ENCODE data around the gene ANKS1B.

Gene ANKS1B

DNA sequence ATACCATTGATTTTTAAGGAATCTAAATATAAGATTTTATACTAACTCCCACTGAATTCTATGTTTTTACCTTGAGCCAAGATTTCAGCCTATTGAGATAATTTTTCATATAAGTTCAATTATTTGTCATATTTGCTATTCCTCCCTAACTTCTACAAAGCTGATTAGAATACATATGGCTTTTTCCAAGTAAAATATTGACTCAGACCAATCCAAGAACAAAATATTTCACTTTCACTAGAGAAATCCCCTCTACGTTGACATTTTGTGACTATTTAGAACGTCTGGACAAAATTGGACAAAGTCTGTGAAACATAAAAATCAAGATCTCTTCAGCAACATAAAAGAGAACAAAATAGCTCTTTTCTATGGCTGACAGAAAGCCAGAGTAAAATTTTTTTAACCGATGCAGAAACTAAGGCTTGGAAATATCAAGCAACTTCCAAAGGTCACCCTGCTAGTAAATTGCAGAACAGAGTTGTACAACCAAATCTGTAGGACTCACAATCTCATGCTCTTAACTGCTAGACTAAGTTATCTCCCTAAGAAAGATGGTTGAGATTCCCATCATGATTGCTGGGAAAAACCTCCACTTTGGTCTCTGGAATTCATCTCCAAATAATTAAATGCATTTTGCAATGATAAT lies 219.1 kb downstream of the ANKS1B start:
- H3K9me3 ChIP-seq (ENCODE audit: insufficient read depth, low read length) = no peaks in the 10 kb centered on the region
- TF ChIP-seq ZNF274 (IDR thresholded peaks at IDR 0.05; ENCODE audit: low read depth, low read length) = no peak
- no peak for TF ChIP-seq SUZ12 (IDR thresholded peaks at IDR 0.05; ENCODE audit: extremely low read depth, insufficient read depth, insufficient read length)
- no peak for TF ChIP-seq YY1 (IDR thresholded peaks at IDR 0.05; ENCODE audit: insufficient read depth, insufficient read length)

DNA sequence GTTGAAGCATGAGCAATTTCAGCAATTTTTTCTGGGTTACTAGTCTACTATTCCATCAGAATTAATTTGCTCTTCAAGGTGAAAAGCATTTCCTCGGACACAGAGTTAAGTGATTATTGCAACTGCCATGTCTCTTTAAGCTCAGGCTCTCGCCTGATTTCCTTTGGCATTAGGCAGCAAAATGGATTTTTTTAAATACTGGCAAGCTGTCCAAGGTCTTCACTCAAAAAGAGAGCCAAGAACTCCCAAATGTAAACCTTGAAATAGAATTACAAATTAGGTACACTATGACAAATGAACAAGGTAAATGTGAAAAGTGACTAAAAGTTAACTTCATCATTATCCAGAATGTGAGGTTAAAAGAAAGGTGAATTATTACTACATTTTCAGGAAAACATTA lies 225.3 kb downstream of the ANKS1B start:
- Histone ChIP-seq H3K27me3 (ENCODE audit: insufficient read depth, insufficient read length) (no peaks in the 10 kb centered on the region), H3K4me1 (ENCODE audit: insufficient read depth, insufficient read length) (no peaks in the 10 kb centered on the region), H3K36me3 (ENCODE audit: insufficient read depth, insufficient read length, low read length) (no peaks in the 10 kb centered on the region), H3K9ac (ENCODE audit: insufficient read length, low read depth) (no peak overlapping the region), H3K9me3 (ENCODE audit: insufficient read depth, low read length) (peaks cover 3% of the 10 kb centered on the region; the same call in 1 of the 2 replicates), H3K4me3 (ENCODE audit: insufficient read length, low read depth) (no peak overlapping the region)
- TF ChIP-seq SUZ12 (IDR thresholded peaks at IDR 0.05; ENCODE audit: extremely low read depth, insufficient read depth, insufficient read length) = no peak
- TF ChIP-seq YY1 (IDR thresholded peaks at IDR 0.05; ENCODE audit: insufficient read depth, insufficient read length) = no peak
- TF ChIP-seq ZNF274 (IDR thresholded peaks at IDR 0.05; ENCODE audit: low read depth, low read length) = no peak
- DNase-seq (ENCODE audit: low read depth, low spot score) = no peak

More for the DNA sequence above, 219.1 kb downstream of the ANKS1B start:
- no peak overlapping the region for H3K9ac ChIP-seq (ENCODE audit: insufficient read length, low read depth)
- no peaks in the 10 kb centered on the region for H3K27me3 ChIP-seq (ENCODE audit: insufficient read depth, insufficient read length)
- no peak for DNase-seq (ENCODE audit: low read depth, low spot score)
- no peaks in the 10 kb centered on the region for H3K4me1 ChIP-seq (ENCODE audit: insufficient read depth, insufficient read length)
- H3K36me3 ChIP-seq (ENCODE audit: insufficient read depth, insufficient read length, low read length) = no peaks in the 10 kb centered on the region
- H3K4me3 ChIP-seq (ENCODE audit: insufficient read length, low read depth) = no peak overlapping the region

DNA sequence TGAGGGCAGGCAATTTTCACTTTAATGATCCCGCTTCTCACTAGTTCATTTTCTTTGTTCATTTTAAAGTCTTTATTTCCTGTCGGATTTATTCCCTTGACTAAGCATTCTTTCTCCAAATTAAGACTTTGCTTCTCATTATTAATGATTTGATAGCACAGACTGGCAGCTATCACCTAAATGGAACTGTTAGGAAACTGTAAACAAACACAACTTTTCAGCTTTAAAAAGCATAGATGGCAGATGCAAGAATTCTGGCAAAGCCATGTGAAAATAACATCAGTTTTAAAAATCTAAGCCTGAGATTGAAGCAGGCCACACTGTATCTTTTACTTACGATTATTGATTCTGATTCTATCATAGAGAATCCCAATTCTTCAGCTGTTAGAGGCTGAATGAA lies 225.7 kb downstream of the ANKS1B start:
- Histone ChIP-seq H3K36me3 (ENCODE audit: insufficient read depth, insufficient read length, low read length) (no peaks in the 10 kb centered on the region), H3K4me3 (ENCODE audit: insufficient read length, low read depth) (no peak overlapping the region), H3K4me1 (ENCODE audit: insufficient read depth, insufficient read length) (no peaks in the 10 kb centered on the region), H3K9me3 (ENCODE audit: insufficient read depth, low read length) (peaks cover 8% of the 10 kb centered on the region; the same call in 1 of the 2 replicates), H3K27me3 (ENCODE audit: insufficient read depth, insufficient read length) (no peaks in the 10 kb centered on the region), H3K9ac (ENCODE audit: insufficient read length, low read depth) (no peak overlapping the region)
- DNase-seq (ENCODE audit: low read depth, low spot score) = no peak
- no peak for TF ChIP-seq SUZ12 (IDR thresholded peaks at IDR 0.05; ENCODE audit: extremely low read depth, insufficient read depth, insufficient read length)
- TF ChIP-seq ZNF274 (IDR thresholded peaks at IDR 0.05; ENCODE audit: low read depth, low read length) = no peak
- TF ChIP-seq YY1 (IDR thresholded peaks at IDR 0.05; ENCODE audit: insufficient read depth, insufficient read length) = no peak

DNA sequence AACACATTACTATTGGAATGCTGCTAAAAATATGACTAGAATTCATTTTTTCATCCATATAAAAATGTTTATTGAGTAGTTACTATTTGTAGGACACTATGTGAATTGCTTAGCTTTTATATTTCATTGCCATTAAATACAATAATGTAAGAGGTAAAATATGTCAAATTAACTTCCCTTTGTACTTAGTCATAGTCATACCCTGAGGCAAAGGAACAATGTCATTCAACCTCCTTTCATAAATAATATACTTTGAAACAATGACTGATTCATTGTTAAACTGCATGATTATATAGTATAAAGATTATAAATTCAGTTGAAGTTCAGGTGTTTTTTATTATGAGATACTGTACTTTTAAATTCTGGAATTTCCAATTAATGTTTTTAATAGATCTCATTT lies 232.0 kb downstream of the ANKS1B start:
- no peak overlapping the region for H3K9ac ChIP-seq (ENCODE audit: insufficient read length, low read depth)
- no peak for DNase-seq (ENCODE audit: low read depth, low spot score)
- H3K4me1 ChIP-seq (ENCODE audit: insufficient read depth, insufficient read length) = no peaks in the 10 kb centered on the region
- no peak overlapping the region for H3K4me3 ChIP-seq (ENCODE audit: insufficient read length, low read depth)
- H3K9me3 ChIP-seq (ENCODE audit: insufficient read depth, low read length) = peaks cover 9% of the 10 kb centered on the region; the same call in 1 of the 2 replicates
- no peaks in the 10 kb centered on the region for H3K36me3 ChIP-seq (ENCODE audit: insufficient read depth, insufficient read length, low read length)
- TF ChIP-seq ZNF274 (IDR thresholded peaks at IDR 0.05; ENCODE audit: low read depth, low read length) = no peak
- TF ChIP-seq YY1 (IDR thresholded peaks at IDR 0.05; ENCODE audit: insufficient read depth, insufficient read length) = no peak
- TF ChIP-seq SUZ12 (IDR thresholded peaks at IDR 0.05; ENCODE audit: extremely low read depth, insufficient read depth, insufficient read length) = no peak
- H3K27me3 ChIP-seq (ENCODE audit: insufficient read depth, insufficient read length) = no peaks in the 10 kb centered on the region

DNA sequence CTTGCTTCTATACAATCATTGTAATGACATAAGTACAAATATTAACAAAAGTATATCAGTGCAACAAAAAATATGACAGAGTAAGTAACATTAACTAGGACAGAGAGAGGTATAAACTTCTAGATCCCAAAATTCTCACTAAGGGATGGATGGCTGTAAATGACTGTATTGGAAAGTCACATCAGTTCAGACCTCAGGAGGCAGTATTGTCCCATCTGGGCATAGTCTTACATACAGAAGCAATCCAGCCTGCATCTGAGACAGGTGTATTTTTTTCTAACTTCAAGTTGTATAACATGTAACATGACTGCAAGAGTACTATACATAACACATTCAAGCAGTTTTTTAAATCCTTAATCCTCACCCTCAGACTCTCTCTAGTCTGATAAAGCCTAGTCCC lies 238.2 kb downstream of the ANKS1B start:
- Histone ChIP-seq H3K4me3 (ENCODE audit: insufficient read length, low read depth) (no peak overlapping the region), H3K27me3 (ENCODE audit: insufficient read depth, insufficient read length) (no peaks in the 10 kb centered on the region), H3K36me3 (ENCODE audit: insufficient read depth, insufficient read length, low read length) (no peaks in the 10 kb centered on the region), H3K9ac (ENCODE audit: insufficient read length, low read depth) (no peak overlapping the region), H3K9me3 (ENCODE audit: insufficient read depth, low read length) (no peaks in the 10 kb centered on the region), H3K4me1 (ENCODE audit: insufficient read depth, insufficient read length) (no peaks in the 10 kb centered on the region)
- no peak for DNase-seq (ENCODE audit: low read depth, low spot score)
- TF ChIP-seq YY1 (IDR thresholded peaks at IDR 0.05; ENCODE audit: insufficient read depth, insufficient read length) = no peak
- TF ChIP-seq ZNF274 (IDR thresholded peaks at IDR 0.05; ENCODE audit: low read depth, low read length) = no peak

DNA sequence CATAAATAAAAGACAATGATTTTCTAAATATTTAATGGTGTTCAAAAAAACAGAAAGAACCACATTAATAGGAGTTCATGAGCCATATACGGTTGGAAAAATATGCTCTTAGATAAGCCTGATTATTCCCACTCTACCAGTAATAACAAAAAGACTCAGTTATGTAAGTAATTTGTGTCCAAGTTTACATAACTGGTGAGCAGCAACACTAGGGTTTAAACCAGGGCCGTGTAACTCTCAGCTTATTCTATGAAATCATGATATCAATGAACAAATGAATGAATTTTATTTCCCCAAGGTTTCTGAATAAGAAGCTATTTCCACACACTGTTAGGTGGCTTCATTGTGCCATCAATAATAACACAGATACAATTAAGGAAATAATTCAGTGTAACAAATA lies 238.8 kb downstream of the ANKS1B start:
- DNase-seq (ENCODE audit: low read depth, low spot score) = no peak
- TF ChIP-seq YY1 (IDR thresholded peaks at IDR 0.05; ENCODE audit: insufficient read depth, insufficient read length) (no peak), ZNF274 (IDR thresholded peaks at IDR 0.05; ENCODE audit: low read depth, low read length) (no peak), SUZ12 (IDR thresholded peaks at IDR 0.05; ENCODE audit: extremely low read depth, insufficient read depth, insufficient read length) (no peak)
- no peaks in the 10 kb centered on the region for H3K27me3 ChIP-seq (ENCODE audit: insufficient read depth, insufficient read length)
- H3K36me3 ChIP-seq (ENCODE audit: insufficient read depth, insufficient read length, low read length) = no peaks in the 10 kb centered on the region
- H3K9me3 ChIP-seq (ENCODE audit: insufficient read depth, low read length) = no peaks in the 10 kb centered on the region
- no peak overlapping the region for H3K9ac ChIP-seq (ENCODE audit: insufficient read length, low read depth)
- no peak overlapping the region for H3K4me3 ChIP-seq (ENCODE audit: insufficient read length, low read depth)
- no peaks in the 10 kb centered on the region for H3K4me1 ChIP-seq (ENCODE audit: insufficient read depth, insufficient read length)

DNA sequence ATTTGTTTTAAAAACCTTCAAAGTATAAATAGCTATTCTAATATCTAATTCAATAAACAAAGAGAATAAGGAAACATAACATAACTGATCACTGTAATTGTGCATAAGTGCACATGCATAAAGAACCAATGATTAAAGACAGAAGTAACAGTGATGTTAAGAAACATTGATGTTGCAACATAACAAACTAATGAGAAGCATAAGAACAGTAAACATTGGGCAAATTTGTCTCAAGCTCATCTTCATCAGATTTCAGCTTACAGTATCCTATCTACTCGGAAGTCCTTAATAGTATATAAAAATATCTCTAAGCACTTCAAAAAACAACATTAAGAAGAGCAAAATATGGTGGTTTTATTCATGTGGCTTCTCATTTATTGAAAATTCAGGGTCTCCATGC lies 239.6 kb downstream of the ANKS1B start:
- Histone ChIP-seq H3K9me3 (ENCODE audit: insufficient read depth, low read length) (no peaks in the 10 kb centered on the region), H3K4me1 (ENCODE audit: insufficient read depth, insufficient read length) (no peaks in the 10 kb centered on the region), H3K4me3 (ENCODE audit: insufficient read length, low read depth) (no peak overlapping the region), H3K27me3 (ENCODE audit: insufficient read depth, insufficient read length) (no peaks in the 10 kb centered on the region), H3K9ac (ENCODE audit: insufficient read length, low read depth) (no peak overlapping the region), H3K36me3 (ENCODE audit: insufficient read depth, insufficient read length, low read length) (no peaks in the 10 kb centered on the region)
- no peak for DNase-seq (ENCODE audit: low read depth, low spot score)
- no peak for TF ChIP-seq YY1 (IDR thresholded peaks at IDR 0.05; ENCODE audit: insufficient read depth, insufficient read length)
- no peak for TF ChIP-seq ZNF274 (IDR thresholded peaks at IDR 0.05; ENCODE audit: low read depth, low read length)
- no peak for TF ChIP-seq SUZ12 (IDR thresholded peaks at IDR 0.05; ENCODE audit: extremely low read depth, insufficient read depth, insufficient read length)
